ENCODE measurements around the gene ELP1. TPM values are rescaled to one million over a fixed set of nuclear protein-coding genes. Genes with fewer than 3 reads are reported as not detected.
"Not testable (repeated sequence)": the region's sequence is repeated elsewhere in the genome, so short reads cannot be mapped to it uniquely, and the experiment has no call there.

ELP1 gene
- total and polyA plus RNA-seq, 9 donors = 15.7 to 70.9 (median 34.3) TPM

DNA sequence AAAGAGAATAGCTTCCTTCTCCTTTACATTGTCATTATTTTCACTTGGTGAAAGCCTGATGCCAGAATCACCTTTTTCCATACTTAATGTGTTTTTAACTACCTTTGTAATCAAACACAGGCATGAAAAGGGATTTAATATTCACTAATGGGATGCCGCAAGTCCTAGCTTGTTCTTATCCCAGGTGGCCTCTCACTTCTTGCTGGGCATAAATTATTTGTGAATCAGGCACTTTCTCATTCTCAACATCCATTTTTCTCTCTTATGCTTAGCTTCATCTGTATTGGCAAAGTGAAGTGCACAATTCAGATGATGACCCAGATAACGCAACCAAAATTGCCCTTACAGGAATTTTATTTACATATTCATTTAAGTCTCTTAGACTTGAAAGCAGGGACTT lies 89.1 kb downstream of the ELP1 start:
- Histone ChIP-seq H3K4me3 (no peak overlapping the region), H3K4me1 (ENCODE audit: insufficient read depth) (peaks cover 3% of the 10 kb centered on the region), H3K36me3 (no peaks in the 10 kb centered on the region), H3K27me3 (no peaks in the 10 kb centered on the region), H3K9me3 (no peaks in the 10 kb centered on the region), H3K27ac (no peak overlapping the region)
- DNase-seq = no peak
- intact Hi-C loops (cut with DNase I) = no loop called here
- TF ChIP-seq POLR2A (IDR thresholded peaks at IDR 0.05) (no peak), EP300 (IDR thresholded peaks at IDR 0.05) (no peak)
- TF ChIP-seq, protein P1, sequence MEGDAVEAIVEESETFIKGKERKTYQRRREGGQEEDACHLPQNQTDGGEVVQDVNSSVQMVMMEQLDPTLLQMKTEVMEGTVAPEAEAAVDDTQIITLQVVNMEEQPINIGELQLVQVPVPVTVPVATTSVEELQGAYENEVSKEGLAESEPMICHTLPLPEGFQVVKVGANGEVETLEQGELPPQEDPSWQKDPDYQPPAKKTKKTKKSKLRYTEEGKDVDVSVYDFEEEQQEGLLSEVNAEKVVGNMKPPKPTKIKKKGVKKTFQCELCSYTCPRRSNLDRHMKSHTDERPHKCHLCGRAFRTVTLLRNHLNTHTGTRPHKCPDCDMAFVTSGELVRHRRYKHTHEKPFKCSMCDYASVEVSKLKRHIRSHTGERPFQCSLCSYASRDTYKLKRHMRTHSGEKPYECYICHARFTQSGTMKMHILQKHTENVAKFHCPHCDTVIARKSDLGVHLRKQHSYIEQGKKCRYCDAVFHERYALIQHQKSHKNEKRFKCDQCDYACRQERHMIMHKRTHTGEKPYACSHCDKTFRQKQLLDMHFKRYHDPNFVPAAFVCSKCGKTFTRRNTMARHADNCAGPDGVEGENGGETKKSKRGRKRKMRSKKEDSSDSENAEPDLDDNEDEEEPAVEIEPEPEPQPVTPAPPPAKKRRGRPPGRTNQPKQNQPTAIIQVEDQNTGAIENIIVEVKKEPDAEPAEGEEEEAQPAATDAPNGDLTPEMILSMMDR (IDR thresholded peaks at IDR 0.05) = no peak
- WGBS, 3 donors = 78 to 89% (median 88%) methylated on average over 2 of the region's 2 CpGs

DNA sequence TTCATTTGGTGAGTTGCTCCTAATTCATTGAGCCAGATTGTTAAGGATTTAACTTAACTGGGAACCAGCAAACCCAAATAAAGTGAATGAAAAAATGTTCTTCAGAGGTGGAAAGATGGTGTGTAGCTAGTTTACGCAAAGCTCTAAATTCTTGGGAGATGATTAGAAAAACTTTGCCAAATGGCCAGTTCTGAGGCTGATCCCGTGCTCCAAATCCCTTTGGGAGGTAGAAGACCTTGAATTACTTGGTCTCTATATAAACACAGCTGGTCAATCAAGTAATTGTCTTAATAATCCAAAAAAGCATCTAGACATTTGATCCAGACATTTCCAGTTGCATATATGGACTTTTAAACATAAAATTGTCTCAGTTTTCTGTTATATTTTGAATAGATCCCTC lies 89.5 kb downstream of the ELP1 start:
- Histone ChIP-seq H3K27ac (no peak overlapping the region), H3K36me3 (no peaks in the 10 kb centered on the region), H3K9me3 (no peaks in the 10 kb centered on the region), H3K27me3 (no peaks in the 10 kb centered on the region), H3K4me1 (ENCODE audit: insufficient read depth) (peaks cover 2% of the 10 kb centered on the region), H3K4me3 (no peak overlapping the region)
- WGBS, 3 donors = 14 to 28% (median 18%) methylated on average over 2 of the region's 2 CpGs
- intact Hi-C loops (cut with DNase I) = no loop called here
- TF ChIP-seq EP300 (IDR thresholded peaks at IDR 0.05) = no peak
- no peak for TF ChIP-seq POLR2A (IDR thresholded peaks at IDR 0.05)
- TF ChIP-seq, protein P1 (IDR thresholded peaks at IDR 0.05) = no peak
- DNase-seq = no peak

DNA sequence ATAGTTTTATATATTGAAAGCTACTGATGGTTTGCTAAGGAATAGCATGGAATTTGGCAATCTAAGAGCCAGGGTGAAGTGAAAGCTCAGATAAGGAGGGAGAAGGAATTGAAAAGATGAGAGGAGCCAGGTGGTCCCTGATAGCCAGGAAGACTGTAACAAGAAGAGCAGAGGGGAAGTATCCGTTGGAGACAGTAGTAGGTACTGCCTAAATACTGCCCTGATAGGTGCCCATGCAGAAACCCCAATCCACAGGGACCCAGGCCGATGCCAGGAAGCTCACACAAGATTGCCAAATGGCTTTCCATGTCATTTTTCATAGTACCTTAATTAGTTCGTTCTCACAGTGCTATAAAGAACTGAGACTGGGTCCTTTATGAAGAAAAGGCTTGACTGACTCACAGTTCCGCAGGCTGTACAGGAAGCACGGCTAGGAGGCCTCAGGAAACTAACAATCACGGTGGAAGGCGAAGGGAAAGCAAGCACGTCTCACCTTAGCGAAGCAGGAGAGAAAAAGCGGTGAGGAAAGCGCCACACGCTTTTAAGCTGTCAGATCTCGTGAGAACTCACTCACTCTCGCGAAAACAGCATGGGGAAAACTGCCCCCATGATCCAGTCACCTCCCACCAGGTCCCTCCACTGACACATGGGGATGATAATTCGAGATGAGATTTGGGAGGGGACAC lies 91.2 kb downstream of the ELP1 start:
- Histone ChIP-seq H3K36me3 (no peaks in the 10 kb centered on the region), H3K4me1 (ENCODE audit: insufficient read depth) (no peaks in the 10 kb centered on the region), H3K9me3 (no peaks in the 10 kb centered on the region), H3K4me3 (no peak overlapping the region), H3K27ac (no peak overlapping the region), H3K27me3 (no peaks in the 10 kb centered on the region)
- intact Hi-C loops (cut with DNase I) = no loop called here
- no peak for DNase-seq
- WGBS, 3 donors = 79 to 83% (median 83%) methylated on average over 16 of the region's 16 CpGs
- TF ChIP-seq, protein P1 (IDR thresholded peaks at IDR 0.05) = no peak
- TF ChIP-seq EP300 (IDR thresholded peaks at IDR 0.05) (no peak), POLR2A (IDR thresholded peaks at IDR 0.05) (no peak)

DNA sequence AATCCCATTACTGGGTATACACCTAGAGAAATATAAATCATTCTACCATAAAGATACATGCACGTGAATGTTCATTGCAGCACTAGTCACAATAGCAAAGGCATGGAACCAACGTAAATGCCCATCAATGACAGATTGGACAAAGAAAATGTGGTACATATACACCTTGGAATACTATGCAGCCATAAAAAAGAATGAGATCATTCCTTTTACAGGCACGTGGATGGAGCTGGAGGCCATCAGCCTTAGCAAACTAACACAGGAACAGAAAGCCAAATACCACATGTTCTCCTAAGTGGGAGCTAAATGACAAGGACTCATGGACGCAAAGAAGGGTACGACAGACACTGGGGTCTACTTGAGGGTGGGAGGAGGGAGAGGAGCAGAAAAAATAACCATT lies 94.4 kb downstream of the ELP1 start:
- intact Hi-C loops (cut with DNase I); DNase-seq; H3K9me3 ChIP-seq; H3K27ac ChIP-seq; H3K4me3 ChIP-seq; H3K4me1 ChIP-seq (ENCODE audit: insufficient read depth); H3K36me3 ChIP-seq; H3K27me3 ChIP-seq: not testable (repeated sequence)
- 83 to 89% (median 85%) methylated on average over 5 of the region's 5 CpGs for WGBS, 3 donors

DNA sequence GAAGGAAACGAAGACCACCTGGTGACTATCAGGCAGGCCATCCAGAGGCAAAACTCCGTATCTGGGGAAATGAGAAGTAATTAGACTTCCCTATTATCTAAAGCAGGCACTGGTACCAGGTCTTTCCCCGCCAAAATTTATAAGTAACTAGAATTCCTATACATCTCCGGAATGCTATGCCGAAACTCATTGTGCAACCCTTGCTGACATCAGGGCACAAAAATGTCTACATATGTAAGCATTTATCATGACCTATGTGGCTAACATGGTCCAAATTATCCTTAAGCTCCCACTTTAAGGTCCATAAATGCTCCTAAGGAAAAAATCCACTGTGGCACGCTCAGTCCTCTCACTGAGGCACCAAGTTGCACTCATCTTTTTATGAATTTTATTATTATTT lies 95.9 kb downstream of the ELP1 start:
- WGBS, 3 donors = 74 to 83% (median 74%) methylated on average over 6 of the region's 6 CpGs
- no peaks in the 10 kb centered on the region for H3K4me1 ChIP-seq (ENCODE audit: insufficient read depth)
- H3K27ac ChIP-seq = no peak overlapping the region
- intact Hi-C loops (cut with DNase I) = no loop called here
- no peaks in the 10 kb centered on the region for H3K36me3 ChIP-seq
- TF ChIP-seq EP300 (IDR thresholded peaks at IDR 0.05) = no peak
- TF ChIP-seq, protein P1 (IDR thresholded peaks at IDR 0.05) = no peak
- TF ChIP-seq POLR2A (IDR thresholded peaks at IDR 0.05) = no peak
- H3K4me3 ChIP-seq = no peak overlapping the region
- no peak for DNase-seq
- no peaks in the 10 kb centered on the region for H3K27me3 ChIP-seq
- H3K9me3 ChIP-seq = no peaks in the 10 kb centered on the region
